ENCODE data around the gene TMEM191C. TPM values are rescaled to one million over a fixed set of nuclear protein-coding genes. Genes with fewer than 3 reads are reported as not detected.
A peak's percentile ranks its signal among the peaks of the same experiment; 100 is the strongest.
"Not testable (repeated sequence)": the region's sequence is repeated elsewhere in the genome, so short reads cannot be mapped to it uniquely, and the experiment has no call there.

TMEM191C gene
- total RNA-seq, 1 donor from 2014 or later: 3.5 TPM

DNA sequence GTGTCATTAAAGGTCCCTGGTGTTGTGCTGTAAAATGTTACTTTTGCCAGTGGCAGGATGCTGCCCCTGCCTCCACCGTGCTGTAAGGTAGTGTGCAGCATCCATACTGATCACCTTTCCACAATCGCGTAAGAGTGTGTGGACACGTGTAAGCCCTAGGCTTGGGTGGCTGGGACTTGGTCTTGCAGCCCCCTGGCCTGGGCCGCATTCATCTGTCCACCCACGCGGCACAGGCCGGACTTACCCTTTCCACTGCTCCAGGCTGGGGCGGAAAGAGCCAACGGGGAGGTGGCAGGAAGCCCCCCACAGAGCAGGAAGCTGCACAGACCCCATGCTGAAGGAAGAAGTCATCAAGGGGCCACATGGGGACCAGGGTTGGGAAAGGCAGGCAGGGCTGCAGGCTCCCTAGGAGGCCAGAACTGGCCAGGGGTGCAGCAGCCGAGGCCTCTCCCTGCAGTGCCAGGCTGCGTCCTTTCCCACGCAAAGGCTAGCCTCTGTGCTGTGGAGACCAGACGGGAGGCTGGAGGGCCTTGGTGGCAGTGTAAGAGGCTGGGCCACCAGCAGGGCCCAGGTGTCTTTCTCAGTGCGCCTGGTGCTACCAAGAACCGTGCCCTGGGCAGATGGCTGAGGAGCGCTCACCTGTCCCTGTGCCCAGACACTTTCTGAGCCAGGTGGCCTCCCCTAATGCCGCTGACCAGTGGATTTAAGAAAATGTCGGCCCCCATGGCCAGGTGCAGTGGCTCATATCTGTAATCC lies 11.7 kb upstream of the TMEM191C start:
- Histone ChIP-seq H3K36me3 (no peaks in the 10 kb centered on the region), H3K4me1 (peaks cover 12% of the 10 kb centered on the region), H3K27ac (no peak overlapping the region), H3K4me3 (no peak overlapping the region), H3K9me3 (no peaks in the 10 kb centered on the region), H3K27me3 (ENCODE audit: low read depth) (no peaks in the 10 kb centered on the region)
- ATAC-seq (no peak), DNase-seq (peak; percentile 24)
- TF ChIP-seq, protein P1, sequence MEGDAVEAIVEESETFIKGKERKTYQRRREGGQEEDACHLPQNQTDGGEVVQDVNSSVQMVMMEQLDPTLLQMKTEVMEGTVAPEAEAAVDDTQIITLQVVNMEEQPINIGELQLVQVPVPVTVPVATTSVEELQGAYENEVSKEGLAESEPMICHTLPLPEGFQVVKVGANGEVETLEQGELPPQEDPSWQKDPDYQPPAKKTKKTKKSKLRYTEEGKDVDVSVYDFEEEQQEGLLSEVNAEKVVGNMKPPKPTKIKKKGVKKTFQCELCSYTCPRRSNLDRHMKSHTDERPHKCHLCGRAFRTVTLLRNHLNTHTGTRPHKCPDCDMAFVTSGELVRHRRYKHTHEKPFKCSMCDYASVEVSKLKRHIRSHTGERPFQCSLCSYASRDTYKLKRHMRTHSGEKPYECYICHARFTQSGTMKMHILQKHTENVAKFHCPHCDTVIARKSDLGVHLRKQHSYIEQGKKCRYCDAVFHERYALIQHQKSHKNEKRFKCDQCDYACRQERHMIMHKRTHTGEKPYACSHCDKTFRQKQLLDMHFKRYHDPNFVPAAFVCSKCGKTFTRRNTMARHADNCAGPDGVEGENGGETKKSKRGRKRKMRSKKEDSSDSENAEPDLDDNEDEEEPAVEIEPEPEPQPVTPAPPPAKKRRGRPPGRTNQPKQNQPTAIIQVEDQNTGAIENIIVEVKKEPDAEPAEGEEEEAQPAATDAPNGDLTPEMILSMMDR (IDR thresholded peaks at IDR 0.05): no peak
- intact Hi-C loops (cut with DNase I): no loop called here

DNA sequence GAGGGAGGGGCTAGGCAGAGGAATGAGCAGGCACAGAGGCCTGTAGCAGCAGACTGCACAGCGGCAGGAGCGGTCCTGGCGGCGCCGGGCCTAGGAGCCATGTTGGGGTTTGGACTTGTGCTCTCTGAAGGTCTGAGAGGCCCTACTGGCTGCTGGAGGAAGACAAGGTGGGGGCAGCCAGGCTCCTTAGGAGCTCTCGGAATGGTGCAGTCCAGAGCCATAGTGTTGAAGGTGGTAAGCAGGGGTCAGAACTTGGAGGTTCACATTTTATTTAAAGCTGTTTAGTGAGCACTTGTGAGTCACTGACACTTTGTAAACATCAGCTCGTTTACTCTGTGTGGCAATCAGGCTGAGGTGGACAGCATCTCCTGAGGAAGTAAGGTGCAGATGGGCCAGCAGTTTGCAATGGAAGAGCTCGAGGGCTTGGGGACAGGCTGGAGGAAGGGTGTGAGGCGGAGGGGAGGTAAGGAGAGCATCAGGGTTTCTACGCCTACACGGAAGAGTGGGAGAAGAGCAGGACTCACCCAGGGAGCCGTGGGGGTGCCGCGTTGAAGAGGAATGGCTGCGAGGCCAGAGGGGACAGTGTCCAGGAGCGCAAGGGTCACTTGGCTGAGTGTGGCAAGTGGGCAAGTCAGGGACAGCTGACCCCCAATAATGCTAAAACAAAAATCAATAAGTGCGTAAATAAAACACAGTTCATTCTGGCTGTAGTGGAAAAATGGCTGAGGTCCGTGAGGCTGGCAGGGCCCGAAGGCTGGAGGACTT lies 10.0 kb upstream of the TMEM191C start:
- intact Hi-C loops (cut with DNase I): no loop called here
- Histone ChIP-seq H3K9me3 (no peaks in the 10 kb centered on the region), H3K27ac (no peak overlapping the region), H3K36me3 (no peaks in the 10 kb centered on the region), H3K27me3 (ENCODE audit: low read depth) (no peaks in the 10 kb centered on the region), H3K4me1 (peaks cover 12% of the 10 kb centered on the region), H3K4me3 (no peak overlapping the region)
- peak; percentile 76 to 84 for ATAC-seq
- peak; percentile 47 for DNase-seq
- TF ChIP-seq, protein P1 (IDR thresholded peaks at IDR 0.05): no peak

DNA sequence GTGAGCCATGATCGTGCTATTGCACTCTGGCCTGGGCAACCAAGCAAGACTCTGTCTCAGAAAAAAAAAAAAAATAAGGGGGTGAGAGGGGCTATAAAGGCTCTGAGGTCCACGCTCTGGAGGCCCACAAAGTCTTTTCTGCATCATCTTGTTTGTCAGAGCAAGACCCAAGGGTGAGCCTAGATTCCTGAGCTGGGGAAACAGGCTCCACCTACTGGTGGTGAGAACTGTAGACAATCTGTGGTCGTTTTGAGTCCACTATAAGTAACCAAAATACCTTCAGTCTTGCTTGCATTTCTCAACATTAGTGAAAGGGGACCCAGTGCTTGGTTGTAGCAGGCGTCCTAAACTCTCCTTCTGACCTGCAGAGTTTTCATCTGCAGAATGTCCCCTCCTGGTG lies 4.5 kb upstream of the TMEM191C start:
- H3K36me3 ChIP-seq; H3K4me1 ChIP-seq; H3K27me3 ChIP-seq (ENCODE audit: low read depth); ATAC-seq; H3K27ac ChIP-seq; DNase-seq; H3K4me3 ChIP-seq; intact Hi-C loops (cut with DNase I); H3K9me3 ChIP-seq: not testable (repeated sequence)

DNA sequence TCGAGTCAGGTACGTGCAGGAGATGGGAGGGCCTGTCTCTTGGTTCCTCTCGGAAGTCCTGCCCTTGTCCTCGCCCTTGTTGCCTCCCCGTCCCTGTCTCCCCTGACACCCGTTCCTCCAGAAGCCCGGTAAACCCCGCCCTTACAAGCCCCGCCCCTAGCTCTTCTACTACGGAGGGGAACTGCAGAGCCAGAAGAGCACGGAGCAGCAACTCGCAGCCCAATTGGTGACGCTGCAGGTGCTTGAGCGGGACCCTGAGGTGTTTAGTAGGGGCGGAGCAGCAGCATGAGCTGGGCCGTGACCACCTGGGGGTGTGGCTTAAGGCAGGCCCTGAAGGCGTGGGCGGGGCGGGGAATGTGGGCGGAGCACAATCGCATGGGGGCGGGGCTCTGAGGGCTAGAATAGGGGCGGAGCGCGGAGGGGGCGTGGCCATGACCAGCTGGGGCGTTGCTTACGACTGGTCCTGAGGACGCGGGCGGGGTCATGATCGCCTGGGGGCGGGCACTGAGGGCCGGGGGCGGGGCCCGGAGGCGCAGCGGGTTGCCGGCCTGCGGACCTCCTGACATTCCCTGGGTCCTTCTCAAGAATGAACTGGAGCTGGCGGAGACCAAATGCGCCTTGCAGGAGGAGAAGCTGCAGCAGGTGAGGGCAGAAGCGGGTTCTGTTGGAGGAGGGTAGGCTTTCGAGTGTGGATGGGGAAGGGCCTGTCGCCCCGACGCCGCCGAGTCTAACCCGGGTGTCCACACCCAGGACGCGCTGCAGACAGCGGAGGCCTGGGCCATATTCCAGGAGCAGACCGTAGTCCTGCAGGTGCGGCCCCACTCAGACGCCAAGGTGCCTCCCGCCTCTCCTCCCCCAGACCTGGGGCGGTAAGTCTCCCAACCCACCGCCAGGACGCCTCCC lies 1.3 kb downstream of the TMEM191C start:
- ATAC-seq (peak; percentile 96 to 97), DNase-seq (peak; percentile 96)

DNA sequence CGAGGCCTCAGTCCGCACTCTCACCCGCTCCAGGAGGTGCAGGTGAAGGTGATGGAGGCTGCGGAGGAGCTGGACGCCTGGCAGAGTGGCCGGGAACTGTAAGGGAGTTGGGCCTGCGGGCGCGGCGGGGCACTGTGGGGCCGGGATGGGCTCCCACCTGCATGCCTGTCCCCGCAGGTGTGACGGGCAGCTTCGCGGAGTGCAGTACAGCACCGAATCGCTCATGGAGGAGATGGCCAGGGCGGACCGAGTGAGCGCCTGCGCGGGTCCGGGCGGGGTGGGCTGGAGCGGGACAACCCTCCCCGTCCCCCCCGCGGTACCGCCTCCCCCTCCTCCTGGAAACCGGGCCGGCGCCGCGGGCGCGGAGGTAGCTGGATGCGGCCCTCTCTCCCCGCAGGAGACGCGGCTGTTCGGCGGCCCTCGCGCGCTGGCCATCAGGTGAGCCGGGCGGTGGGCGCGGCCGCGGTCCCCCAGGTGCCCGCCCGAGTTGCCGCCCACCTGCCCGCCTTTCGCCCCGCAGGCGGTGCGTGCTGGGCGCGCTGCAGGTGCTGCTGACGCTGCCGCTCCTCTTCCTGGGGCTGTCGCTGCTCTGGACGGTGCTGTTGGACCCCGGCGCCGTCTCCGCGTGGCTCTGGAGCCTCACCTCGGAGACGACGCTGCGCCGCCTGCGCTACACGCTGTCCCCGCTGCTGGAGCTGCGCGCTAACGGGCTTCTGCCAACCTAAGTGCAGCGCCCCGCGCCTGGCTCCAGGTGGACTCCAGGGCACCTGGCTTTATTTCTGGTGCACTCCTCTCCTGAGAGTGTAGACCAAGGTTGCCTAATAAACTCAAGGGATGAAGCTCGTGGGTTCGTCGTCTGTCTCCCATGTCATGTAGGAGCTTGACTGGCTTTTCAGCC lies 2.2 kb downstream of the TMEM191C start:
- H3K27me3 ChIP-seq (ENCODE audit: low read depth); H3K4me1 ChIP-seq; H3K9me3 ChIP-seq; H3K36me3 ChIP-seq; H3K4me3 ChIP-seq; intact Hi-C loops (cut with DNase I); DNase-seq; H3K27ac ChIP-seq: not testable (repeated sequence)
- peak in 1 of 2 donors; percentile 14 for ATAC-seq

More for the DNA sequence above, 1.3 kb downstream of the TMEM191C start:
- H3K9me3 ChIP-seq; intact Hi-C loops (cut with DNase I); H3K27ac ChIP-seq; H3K4me1 ChIP-seq; H3K27me3 ChIP-seq (ENCODE audit: low read depth); H3K36me3 ChIP-seq: not testable (repeated sequence)
- H3K4me3 ChIP-seq: peak overlapping the region; percentile 46

DNA sequence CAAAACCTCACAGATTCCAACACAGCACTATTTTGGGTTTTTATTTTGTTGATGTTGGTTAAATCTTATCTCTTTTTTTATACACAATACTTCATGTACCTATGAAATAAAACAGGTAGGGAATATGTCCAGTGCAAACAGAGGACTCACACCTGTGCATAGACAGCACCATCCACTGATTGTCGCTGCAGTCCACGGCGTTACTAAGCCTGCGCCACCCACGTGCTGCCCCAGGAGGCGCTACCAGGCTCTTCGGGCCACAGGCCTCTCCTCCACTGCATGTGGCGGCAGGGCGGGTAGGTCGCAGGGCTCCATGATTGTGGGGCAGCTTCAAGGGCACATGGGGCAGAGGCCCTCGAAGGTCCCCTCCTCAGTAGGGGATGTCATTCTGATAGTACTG lies 5.8 kb downstream of the TMEM191C start:
- ATAC-seq; H3K27me3 ChIP-seq (ENCODE audit: low read depth); H3K27ac ChIP-seq; DNase-seq; H3K4me1 ChIP-seq; H3K36me3 ChIP-seq; intact Hi-C loops (cut with DNase I); H3K4me3 ChIP-seq; H3K9me3 ChIP-seq: not testable (repeated sequence)

DNA sequence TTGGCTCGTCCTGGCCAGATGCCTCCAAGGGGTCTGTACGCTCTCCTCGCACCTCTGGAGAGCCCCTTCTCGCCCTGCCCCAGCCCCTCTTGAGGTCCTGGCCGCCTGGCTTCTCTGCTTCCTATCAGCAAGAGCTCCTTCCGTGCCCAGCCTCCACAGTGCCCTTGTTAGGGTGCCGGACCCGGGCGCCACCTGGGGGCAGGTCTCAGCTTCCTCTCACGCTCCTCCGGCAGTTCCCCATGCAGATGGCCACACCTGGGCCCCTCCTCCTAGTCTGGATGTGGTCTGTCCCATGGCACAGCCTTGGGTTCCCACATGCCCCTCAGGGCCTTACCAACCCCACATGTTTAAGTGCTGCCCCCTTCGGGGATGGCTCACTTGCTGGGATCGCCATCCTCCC lies 6.5 kb downstream of the TMEM191C start:
- H3K27me3 ChIP-seq (ENCODE audit: low read depth); intact Hi-C loops (cut with DNase I): not testable (repeated sequence)

DNA sequence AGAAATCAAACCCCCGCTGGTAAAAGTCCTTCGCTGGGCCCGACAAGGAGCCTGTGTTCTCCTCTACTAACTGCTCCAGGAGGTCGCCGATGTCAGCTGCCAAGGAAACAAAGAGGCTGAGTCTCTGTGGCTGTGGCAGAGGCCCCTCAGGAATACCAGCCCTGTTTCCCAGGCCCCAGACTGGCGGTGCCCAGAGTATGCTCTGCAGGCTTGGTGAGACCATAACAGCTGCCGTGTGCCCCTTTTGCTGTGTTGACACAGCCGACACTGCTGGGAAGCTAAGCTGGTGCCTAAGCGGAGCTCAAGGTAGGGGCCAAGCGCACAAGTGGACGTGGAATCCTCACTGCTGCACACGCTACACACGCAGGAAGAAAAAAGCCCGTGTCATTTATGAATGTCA lies 16.9 kb downstream of the TMEM191C start:
- not testable (repeated sequence) for ATAC-seq

More for the DNA sequence above, 6.5 kb downstream of the TMEM191C start:
- not testable (repeated sequence) for H3K36me3 ChIP-seq, DNase-seq, H3K4me3 ChIP-seq, H3K4me1 ChIP-seq, ATAC-seq, H3K27ac ChIP-seq, H3K9me3 ChIP-seq

DNA sequence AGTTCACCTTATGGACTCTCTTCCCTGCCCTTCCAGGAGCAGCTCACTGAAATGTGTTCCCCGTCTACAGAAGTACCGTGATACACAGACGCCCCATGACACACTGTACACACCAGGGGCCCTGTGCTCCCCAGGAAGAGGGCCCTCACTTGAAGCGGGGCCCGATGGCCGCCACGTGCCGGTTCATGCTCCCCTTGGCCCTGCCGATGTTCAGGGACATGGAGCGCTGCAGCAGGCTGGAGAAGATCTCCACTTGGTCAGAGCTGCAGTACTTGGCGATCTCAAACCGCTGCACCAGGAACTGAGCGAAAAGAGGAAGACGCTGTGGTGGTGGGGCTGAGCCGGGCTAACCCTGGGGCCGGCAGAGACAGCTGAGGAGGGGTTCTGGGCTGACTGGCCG lies 20.5 kb downstream of the TMEM191C start:
- ATAC-seq: peak; percentile 23 to 29
- H3K27me3 ChIP-seq (ENCODE audit: low read depth); intact Hi-C loops (cut with DNase I); H3K27ac ChIP-seq; H3K4me1 ChIP-seq; H3K9me3 ChIP-seq; H3K4me3 ChIP-seq; H3K36me3 ChIP-seq; DNase-seq: not testable (repeated sequence)

More for the DNA sequence above, 16.9 kb downstream of the TMEM191C start:
- H3K9me3 ChIP-seq; intact Hi-C loops (cut with DNase I); H3K27ac ChIP-seq; H3K36me3 ChIP-seq; DNase-seq; H3K4me1 ChIP-seq; H3K4me3 ChIP-seq; H3K27me3 ChIP-seq (ENCODE audit: low read depth): not testable (repeated sequence)

DNA sequence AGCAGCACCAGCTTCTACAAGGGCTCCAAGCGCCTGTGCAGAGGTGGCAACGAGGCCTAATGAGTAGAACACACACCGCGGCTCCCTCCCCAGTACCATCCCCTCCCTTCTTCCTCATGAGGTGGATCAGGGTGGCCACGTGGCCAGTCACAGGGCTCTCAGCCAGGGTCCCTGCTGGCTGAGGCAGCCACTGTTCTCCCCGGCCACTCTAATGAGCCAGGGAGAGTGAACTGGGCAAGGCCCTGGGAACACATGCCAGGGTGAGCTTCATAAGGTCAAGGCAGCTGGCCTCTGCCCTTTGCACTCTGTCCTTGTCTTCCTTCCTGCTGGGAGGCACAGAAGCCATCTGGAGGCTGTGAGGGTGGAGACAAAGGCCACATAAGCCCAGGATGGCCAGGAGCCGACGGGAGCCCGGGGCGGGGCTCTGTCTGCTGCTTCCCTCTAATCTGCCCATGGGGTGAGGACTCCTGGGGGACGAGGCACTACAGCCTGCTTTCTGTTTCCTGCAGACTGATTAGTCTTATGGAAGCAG lies 22.0 kb downstream of the TMEM191C start:
- H3K27ac ChIP-seq; H3K9me3 ChIP-seq; H3K4me1 ChIP-seq; H3K36me3 ChIP-seq; H3K27me3 ChIP-seq (ENCODE audit: low read depth); intact Hi-C loops (cut with DNase I); DNase-seq; H3K4me3 ChIP-seq; ATAC-seq: not testable (repeated sequence)
